ENCODE data around the gene SAP30L.

- TF ChIP-seq POLR2A (IDR thresholded peaks at IDR 0.05) (no peak), CTCF (IDR thresholded peaks at IDR 0.05) (no peak)
Measured at GRCh38 chr5:154460172-154460571, 14.4 kb downstream of the SAP30L start.
